ENCODE data around the gene CFAP107.

Gene CFAP107

GRCh38 chr1:12745126-12745991 is 641 bp upstream of the CFAP107 start:
- no peak for DNase-seq

GRCh38 chr1:12748778-12749355 is 2.9 kb downstream of the CFAP107 start:
- DNase-seq, result no peak

- DNase-seq, result no peak
These were observed 8.7 kb downstream of the CFAP107 start for GRCh38 chr1:12754738-12755137.

GRCh38 chr1:12756273-12756672 is 10.3 kb downstream of the CFAP107 start:
- DNase-seq, result no peak

GRCh38 chr1:12756768-12757413 is 10.9 kb downstream of the CFAP107 start:
- no peak for DNase-seq

DNA sequence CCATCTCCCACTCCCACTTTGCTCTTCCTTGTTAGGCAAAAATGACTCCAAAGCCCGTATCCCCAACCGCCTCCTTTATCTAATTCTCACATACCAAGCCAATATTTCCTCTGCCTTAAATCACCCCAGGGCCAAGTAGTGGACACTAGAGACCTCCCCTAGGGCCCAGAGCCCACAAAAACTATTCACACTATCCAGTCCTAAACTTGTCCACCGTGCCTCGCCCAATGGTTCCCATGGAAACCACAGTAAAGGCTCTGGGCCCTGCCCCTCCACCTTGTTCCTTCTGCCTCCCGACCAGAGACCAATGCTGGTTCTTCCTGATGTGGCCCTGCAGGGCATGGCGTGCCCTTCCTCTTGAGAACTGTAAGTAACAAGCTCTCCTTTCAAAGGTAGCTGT is 11.8 kb downstream of the CFAP107 start:
- no peak for DNase-seq

GRCh38 chr1:12760256-12760795 is 14.3 kb downstream of the CFAP107 start:
- no peak for DNase-seq

DNA sequence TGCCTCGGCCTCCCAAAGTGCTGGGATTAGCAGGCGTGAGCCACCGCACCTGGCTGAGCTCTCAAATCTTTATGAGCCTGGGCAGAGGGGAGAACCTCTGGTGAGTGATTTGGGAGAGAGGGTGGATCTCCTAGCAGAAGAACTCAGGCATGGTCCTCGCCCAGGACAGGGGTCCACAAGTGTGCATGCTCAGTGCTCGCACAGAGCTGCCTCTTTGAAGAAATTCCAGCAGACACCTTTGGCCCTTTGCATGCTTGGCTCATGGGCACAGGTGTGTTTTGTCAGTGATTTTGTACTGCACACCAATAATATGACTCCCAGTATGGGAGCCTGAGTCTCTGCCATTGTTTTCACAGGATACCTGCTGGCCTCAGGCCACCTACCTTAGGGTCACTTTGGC is 15.8 kb downstream of the CFAP107 start:
- DNase-seq, result no peak

DNA sequence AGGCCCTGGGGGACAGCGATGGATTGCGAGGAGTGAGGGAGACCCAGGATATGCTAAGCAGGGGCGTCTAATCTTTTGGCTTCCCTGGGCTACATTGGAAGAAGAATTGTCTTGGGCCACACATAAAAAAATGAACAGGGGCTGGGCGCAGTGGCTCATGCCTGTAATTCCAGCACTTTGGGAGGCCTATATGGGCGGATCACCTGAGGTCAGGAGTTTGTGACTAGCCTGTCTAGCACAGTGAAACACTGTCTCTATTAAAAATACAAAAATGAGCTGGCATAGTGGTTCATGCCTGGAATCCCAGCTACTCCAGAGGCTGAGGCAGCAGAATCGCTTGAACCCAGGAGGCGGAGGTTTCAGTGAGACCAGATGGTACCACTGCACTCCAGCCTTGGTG is 16.8 kb downstream of the CFAP107 start:
- no peak for DNase-seq

DNA sequence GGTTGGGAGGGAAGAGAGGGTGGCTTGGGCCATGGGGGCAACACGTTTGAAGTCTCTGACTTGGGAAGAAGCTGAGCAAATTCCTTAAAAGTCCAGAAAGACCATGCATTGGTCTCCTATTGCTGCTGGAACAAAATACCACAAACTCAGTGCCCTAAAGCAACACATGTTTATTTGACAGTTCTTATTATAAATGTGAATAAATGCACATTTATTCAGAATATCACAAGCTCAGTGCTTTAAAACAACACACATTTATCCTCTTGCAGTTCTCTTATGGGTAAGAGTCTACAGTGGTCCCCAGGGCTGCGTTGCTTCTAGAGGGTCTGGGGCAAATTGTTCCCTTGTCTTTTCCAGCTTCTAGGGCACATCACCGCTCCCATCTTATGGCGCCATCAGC is 17.5 kb downstream of the CFAP107 start:
- DNase-seq, result no peak

DNA sequence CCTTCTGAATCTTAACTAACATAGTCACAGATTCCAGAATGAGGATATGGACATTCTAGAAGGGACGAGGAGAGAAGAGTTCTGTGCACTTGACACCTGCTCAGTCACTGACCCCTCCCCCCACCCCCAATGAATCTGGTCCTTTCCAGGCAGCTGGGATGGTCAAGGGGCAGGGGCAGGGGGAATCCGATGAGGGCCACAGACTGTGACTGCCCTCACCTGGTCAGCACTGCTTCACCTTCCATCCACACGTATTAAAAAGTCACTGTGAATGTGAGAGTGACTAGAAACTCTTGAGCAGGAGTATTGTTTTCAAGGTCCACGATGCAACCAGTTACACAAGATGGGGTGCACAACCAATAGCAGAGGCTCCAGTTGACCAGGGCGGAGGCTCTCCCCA is 18.0 kb downstream of the CFAP107 start:
- no peak for DNase-seq

- DNase-seq, result no peak
These were observed 23.0 kb downstream of the CFAP107 start for GRCh38 chr1:12769031-12769430.

GRCh38 chr1:12769976-12770505 is 24.0 kb downstream of the CFAP107 start:
- no peak for DNase-seq

GRCh38 chr1:12770620-12771019 is 24.6 kb downstream of the CFAP107 start:
- no peak for DNase-seq

- no peak for DNase-seq
These were observed 25.2 kb downstream of the CFAP107 start for GRCh38 chr1:12771186-12771585.

GRCh38 chr1:12772520-12772919 is 26.5 kb downstream of the CFAP107 start:
- no peak for DNase-seq

GRCh38 chr1:12773438-12773837 is 27.4 kb downstream of the CFAP107 start, which contains the start of gene PRAMEF12:
PRAMEF12 (plus strand) TSS chr1:12773738; CDS start chr1:12774868, 1,130 bp downstream.
- DNase-seq, result no peak

- DNase-seq, result no peak
These were observed 28.9 kb downstream of the CFAP107 start for GRCh38 chr1:12774801-12775345.

DNA sequence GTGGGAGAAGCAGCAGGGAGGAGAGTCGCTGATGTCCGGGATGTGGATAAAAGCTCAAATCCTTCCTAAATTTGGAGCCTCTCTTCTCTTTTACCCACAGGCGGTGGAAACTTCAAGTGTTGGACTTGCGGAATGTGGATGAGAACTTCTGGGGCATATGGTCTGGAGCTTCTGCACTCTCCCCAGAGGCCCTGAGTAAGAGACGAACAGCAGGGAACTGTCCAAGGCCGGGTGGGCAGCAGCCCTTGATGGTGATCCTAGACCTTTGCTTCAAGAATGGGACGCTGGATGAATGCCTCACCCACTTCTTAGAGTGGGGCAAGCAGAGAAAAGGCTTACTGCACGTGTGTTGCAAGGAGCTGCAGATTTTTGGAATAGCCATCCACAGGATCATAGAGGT is 29.4 kb downstream of the CFAP107 start:
- DNase-seq, result no peak

DNA sequence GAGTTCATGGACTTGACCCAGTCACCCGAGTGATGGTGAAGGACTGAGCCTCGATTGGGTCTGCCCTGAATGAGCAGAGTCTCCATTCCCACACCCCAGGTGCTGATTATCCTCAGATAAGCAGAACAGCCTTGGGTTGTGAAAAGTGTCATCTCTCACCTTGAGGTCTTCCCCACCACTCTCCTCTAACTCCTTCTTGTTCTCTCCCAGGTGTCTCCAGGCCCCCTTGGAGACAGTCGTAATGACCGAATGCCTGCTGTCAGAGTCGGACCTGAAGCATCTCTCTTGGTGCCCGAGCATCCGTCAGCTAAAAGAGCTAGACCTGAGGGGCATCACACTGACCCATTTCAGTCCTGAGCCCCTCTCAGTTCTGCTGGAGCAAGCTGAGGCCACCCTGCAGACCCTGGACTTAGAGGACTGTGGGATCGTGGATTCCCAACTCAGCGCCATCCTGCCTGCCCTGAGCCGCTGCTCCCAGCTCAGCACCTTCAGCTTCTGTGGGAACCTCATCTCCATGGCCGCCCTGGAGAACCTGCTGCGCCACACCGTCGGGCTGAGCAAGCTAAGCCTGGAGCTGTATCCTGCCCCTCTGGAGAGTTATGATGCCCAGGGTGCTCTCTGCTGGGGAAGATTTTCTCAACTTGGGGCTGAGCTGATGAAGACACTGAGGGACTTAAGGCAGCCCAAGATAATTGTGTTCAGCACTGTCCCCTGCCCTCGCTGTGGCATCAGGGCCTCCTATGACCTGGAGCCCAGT is 31.0 kb downstream of the CFAP107 start:
- no peak for DNase-seq

DNA sequence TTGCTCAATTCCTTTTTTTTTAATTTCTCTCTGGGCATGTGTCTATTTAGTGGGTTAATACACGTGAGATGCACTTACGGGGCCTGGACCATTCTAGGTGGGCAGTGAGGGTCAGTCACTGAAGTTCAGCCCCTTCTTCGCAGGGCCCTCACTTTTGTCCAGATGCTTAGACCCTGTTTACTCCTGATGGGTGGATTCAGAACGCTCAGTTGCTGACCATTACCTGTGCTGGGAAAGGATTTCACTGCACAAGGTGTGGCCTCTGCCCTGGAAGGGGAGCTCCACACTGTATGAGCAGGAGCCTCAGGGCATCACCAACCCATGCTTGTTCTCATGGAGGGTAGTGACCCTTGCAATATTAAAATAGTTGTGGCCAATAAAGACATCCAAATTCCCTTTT is 32.1 kb downstream of the CFAP107 start:
- no peak for DNase-seq

DNA sequence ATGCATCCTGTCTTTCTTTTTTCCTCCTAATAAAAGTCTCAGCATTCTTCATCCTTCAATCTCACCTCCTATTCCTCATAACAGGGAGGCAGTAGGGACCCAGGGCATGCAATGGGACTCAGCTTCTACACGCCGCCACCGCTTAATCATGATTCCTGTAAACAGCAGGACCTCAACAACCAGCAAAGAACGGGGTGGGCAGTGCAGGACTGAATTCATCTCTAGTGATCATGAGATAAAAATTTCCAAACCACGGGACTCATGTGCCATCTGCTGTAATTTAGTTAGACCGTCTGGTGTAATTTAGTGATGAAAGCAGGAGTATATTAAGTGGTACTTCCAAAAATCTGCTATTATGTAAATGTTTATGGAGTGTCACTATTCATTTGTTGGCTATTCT is 32.9 kb downstream of the CFAP107 start:
- no peak for DNase-seq

Measured in NCI-H748 treated with DMSO at 0.1 percent for 48 hours (cell line).